ENCODE measurements around the gene TMEM259. TPM values are rescaled to one million over a fixed set of nuclear protein-coding genes. Genes with fewer than 3 reads are reported as not detected.

TMEM259 gene
- total RNA-seq, 2 experiments from 2014 or later = 388 to 390 TPM

DNA sequence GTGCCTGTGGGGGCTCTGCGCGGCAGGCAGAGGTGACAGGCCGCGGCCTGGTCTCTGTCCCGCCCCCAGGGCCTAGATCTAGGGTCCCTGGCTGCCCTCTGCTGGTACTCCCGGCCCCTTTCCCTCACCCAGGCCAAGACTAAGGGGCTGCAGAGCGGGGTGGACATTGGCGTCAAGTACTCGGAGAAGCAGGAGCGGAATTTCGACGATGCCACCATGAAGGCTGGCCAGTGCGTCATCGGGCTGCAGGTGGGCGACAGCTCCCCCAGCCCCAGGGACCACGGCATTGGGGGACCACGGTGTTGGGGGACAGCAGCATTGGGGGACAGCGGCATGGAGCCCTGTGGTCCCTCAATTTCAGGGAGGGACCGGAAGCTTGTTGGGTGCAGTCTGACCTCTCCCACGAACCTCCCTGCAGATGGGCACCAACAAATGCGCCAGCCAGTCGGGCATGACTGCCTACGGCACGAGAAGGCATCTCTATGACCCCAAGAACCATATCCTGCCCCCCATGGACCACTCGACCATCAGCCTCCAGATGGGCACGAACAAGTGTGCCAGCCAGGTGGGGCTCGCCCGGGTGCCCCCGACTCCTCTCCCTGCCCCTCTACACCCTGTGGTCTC, 15.2 kb upstream of the TMEM259 start:
- ChIA-PET POLR2A (interaction anchor here (0.8 to 9.0 kb wide), 7 partner anchors 8 to 233 kb away, joined by 3 to 203 read pairs (median 90); partner anchors contain the start of genes ARHGAP45, CIRBP, CNN2 and RNU6-2), CTCF (interaction anchor here (1.0 kb wide), 1 partner anchor 15 kb away, joined by 5 read pairs; the partner anchor contains the start of gene RNU6-2)
- no peaks in the 10 kb centered on the region for H3K9me3 Mint-ChIP-seq
- Histone ChIP-seq H3K36me3 (ENCODE audit: insufficient read depth, low read length) (peaks cover 48% of the 10 kb centered on the region), H3K4me3 (ENCODE audit: low read length) (no peak overlapping the region), H3K27ac (ENCODE audit: low read depth in 1 of 2, low read length in 2 of 2) (peak overlapping the region in 1 of 2 donors; percentile 21), H3K27me3 (ENCODE audit: control insufficient read depth in 1 of 2, insufficient read depth in 2 of 2, low read length in 2 of 2) (no peaks in the 10 kb centered on the region), H3K9me3 (ENCODE audit: control insufficient read depth in 1 of 2, insufficient read depth in 1 of 2, low read length in 2 of 2) (no peaks in the 10 kb centered on the region), H3K4me1 (ENCODE audit: insufficient read depth, low read length) (peaks cover 82% of the 10 kb centered on the region)
- H3K36me3 Mint-ChIP-seq (ENCODE audit: low read depth) = peaks cover 77% of the 10 kb centered on the region
- H3K4me1 Mint-ChIP-seq (ENCODE audit: low read depth) = peaks cover 63% of the 10 kb centered on the region
- intact Hi-C loops (cut with DNase I, micrococcal nuclease) = no loop called here
- no peaks in the 10 kb centered on the region for H3K27me3 Mint-ChIP-seq
- H3K27ac Mint-ChIP-seq = peak overlapping the region; percentile 92
- DNase-seq = peak in 4 of 14 experiments; percentile 33 to 70 (median 42)
- H3K4me3 Mint-ChIP-seq = peak overlapping the region; percentile 50
- TF ChIP-seq, protein P1, sequence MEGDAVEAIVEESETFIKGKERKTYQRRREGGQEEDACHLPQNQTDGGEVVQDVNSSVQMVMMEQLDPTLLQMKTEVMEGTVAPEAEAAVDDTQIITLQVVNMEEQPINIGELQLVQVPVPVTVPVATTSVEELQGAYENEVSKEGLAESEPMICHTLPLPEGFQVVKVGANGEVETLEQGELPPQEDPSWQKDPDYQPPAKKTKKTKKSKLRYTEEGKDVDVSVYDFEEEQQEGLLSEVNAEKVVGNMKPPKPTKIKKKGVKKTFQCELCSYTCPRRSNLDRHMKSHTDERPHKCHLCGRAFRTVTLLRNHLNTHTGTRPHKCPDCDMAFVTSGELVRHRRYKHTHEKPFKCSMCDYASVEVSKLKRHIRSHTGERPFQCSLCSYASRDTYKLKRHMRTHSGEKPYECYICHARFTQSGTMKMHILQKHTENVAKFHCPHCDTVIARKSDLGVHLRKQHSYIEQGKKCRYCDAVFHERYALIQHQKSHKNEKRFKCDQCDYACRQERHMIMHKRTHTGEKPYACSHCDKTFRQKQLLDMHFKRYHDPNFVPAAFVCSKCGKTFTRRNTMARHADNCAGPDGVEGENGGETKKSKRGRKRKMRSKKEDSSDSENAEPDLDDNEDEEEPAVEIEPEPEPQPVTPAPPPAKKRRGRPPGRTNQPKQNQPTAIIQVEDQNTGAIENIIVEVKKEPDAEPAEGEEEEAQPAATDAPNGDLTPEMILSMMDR (IDR thresholded peaks at IDR 0.05) = no peak
- no peak for ATAC-seq (ENCODE audit: poor library complexity)

DNA sequence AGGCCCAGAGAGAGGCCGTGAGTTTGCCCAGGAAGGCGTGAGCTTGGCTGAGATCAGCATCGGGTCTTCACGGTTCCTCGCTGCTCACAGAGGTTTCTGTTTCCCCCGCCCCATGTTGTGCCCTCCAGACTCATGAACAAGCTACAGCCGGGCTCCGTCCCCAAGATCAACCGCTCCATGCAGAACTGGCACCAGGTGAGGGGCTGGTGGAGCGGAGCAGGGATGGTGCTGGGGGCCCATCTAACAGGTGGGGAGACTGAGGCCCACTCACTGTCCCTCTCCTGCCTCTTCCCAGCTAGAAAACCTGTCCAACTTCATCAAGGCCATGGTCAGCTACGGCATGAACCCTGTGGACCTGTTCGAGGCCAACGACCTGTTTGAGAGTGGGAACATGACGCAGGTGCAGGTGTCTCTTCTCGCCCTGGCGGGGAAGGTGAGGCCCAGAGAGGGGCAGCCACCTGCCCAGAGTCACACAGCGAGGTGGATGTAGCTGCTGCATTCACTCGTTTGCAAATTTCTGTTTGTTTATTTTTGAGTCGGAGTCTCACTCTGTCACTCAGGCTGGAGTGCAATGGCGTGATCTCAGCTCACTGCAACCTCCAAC, 11.4 kb upstream of the TMEM259 start:
- no peak for ATAC-seq (ENCODE audit: poor library complexity)
- ChIA-PET CTCF (interaction anchor here (0.6 to 1.3 kb wide), 2 partner anchors 11 to 123 kb away, joined by 3 read pairs; no protein-coding TSS in a partner anchor), POLR2A (interaction anchor here (0.6 to 10.0 kb wide), 6 partner anchors 11 to 237 kb away, joined by 3 to 186 read pairs (median 4); partner anchors contain the start of genes ARHGAP45, CIRBP and RNU6-2)
- Mint-ChIP-seq H3K4me1 (ENCODE audit: low read depth) (peaks cover 44% of the 10 kb centered on the region), H3K4me3 (no peak overlapping the region), H3K27me3 (no peaks in the 10 kb centered on the region), H3K36me3 (ENCODE audit: low read depth) (peaks cover 67% of the 10 kb centered on the region), H3K27ac (peak overlapping the region; percentile 86), H3K9me3 (no peaks in the 10 kb centered on the region)
- intact Hi-C loops (cut with DNase I, micrococcal nuclease) = no loop called here
- Histone ChIP-seq H3K27ac (ENCODE audit: low read depth in 1 of 2, low read length in 2 of 2) (no peak overlapping the region), H3K4me1 (ENCODE audit: insufficient read depth, low read length) (peaks cover 76% of the 10 kb centered on the region), H3K4me3 (ENCODE audit: low read length) (no peak overlapping the region), H3K27me3 (ENCODE audit: control insufficient read depth in 1 of 2, insufficient read depth in 2 of 2, low read length in 2 of 2) (no peaks in the 10 kb centered on the region), H3K36me3 (ENCODE audit: insufficient read depth, low read length) (peaks cover 50% of the 10 kb centered on the region), H3K9me3 (ENCODE audit: control insufficient read depth in 1 of 2, insufficient read depth in 1 of 2, low read length in 2 of 2) (no peaks in the 10 kb centered on the region)
- TF ChIP-seq, protein P1 (IDR thresholded peaks at IDR 0.05) = no peak
- DNase-seq = no peak

DNA sequence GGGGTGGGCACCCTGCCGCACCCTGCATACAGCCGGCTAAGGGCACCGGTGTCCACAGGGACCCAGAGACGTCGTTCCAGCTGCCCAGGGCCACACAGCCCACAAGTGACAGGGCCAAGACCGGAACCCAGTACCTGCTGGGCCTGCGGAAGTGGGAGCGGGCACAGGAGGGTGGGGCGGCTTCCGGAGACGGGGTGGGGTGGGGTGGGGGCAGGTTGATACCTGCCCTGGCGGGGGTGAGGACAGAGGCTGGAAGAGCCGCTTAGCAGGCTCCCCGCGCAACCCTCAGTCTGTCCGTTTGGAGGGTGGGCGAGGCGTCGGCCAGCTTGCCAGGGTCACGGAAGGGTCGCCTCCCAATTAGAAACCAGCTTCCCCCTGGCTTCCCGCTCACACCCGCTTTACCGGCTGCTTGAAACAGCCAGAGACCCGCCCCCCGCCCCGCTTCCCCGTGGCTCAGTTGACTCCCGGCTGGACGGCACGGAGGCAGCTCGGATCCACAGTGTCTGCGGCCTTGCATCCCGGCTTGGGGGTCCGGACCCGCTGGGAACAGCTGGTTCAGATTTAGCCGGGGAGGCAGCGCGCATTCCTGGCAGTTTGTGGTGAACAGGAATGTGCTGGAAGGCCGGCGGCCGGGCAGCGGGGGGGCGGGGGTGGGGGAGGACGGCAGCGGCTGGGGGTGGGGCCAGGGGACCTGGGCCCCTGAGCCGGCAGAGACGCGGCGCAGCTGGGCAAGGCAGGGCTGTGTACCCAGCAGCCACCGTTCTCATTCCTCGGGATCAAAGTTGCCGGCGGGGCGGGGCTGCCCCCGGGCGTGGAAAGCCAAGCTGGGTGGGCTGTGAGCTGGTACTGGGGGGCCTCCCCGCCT, 7.4 kb upstream of the TMEM259 start:
- POLR2A ChIA-PET = interaction anchor here (0.7 to 10.0 kb wide), 16 partner anchors 8 to 243 kb away, joined by 3 to 203 read pairs (median 6); partner anchors contain the start of genes ABCA7, ARHGAP45, CIRBP and MED16
- ATAC-seq (ENCODE audit: poor library complexity) (peak; percentile 39), DNase-seq (peak in 13 of 14 experiments; percentile 53 to 85 (median 72))
- Mint-ChIP-seq H3K4me3 (peak overlapping the region; percentile 94), H3K36me3 (ENCODE audit: low read depth) (peaks cover 46% of the 10 kb centered on the region), H3K27ac (peak overlapping the region; percentile 93), H3K9me3 (no peaks in the 10 kb centered on the region), H3K4me1 (ENCODE audit: low read depth) (peaks cover 32% of the 10 kb centered on the region), H3K27me3 (no peaks in the 10 kb centered on the region)
- H3K9me3 ChIP-seq (ENCODE audit: control insufficient read depth in 1 of 2, insufficient read depth in 1 of 2, low read length in 2 of 2) = no peaks in the 10 kb centered on the region
- CTCF ChIA-PET = interaction anchor here (0.9 to 2.1 kb wide), 4 partner anchors 10 to 216 kb away, joined by 3 to 8 read pairs (median 6); no protein-coding TSS in a partner anchor
- intact Hi-C loops (cut with DNase I, micrococcal nuclease) = loop anchor here in 1 of 2 experiments (10.0 kb wide), 1 partner anchor 217 kb away; the partner anchor contains the start of genes ATP5F1D and MIDN
- peaks cover 59% of the 10 kb centered on the region for H3K4me1 ChIP-seq (ENCODE audit: insufficient read depth, low read length)
- H3K27ac ChIP-seq (ENCODE audit: low read depth in 1 of 2, low read length in 2 of 2) = peak overlapping the region; percentile 70 to 85
- peaks cover 27% of the 10 kb centered on the region for H3K36me3 ChIP-seq (ENCODE audit: insufficient read depth, low read length)
- TF ChIP-seq, protein P1 (IDR thresholded peaks at IDR 0.05) = no peak
- no peaks in the 10 kb centered on the region for H3K27me3 ChIP-seq (ENCODE audit: control insufficient read depth in 1 of 2, insufficient read depth in 2 of 2, low read length in 2 of 2)
- peak overlapping the region; percentile 99 for H3K4me3 ChIP-seq (ENCODE audit: low read length)

Data from CD4-positive, alpha-beta T cell (primary cell).